Measurements from ENCODE around the gene REM2. TPM values are rescaled to one million over a fixed set of nuclear protein-coding genes. Genes with fewer than 3 reads are reported as not detected.

Gene REM2
- total RNA-seq, 2 experiments from 2014 or later, result 1.5 to 5.7 TPM

GRCh38 chr14:22918804-22919600 is 36.0 kb downstream of the REM2 start, which contains the start of gene RBM23:
RBM23 (minus strand) TSS chr14:22919149.
- Histone ChIP-seq H3K4me1 (ENCODE audit: insufficient read depth, low read length, poor library complexity, severe bottlenecking) (peaks cover 36% of the 10 kb centered on the region), H4K20me1 (ENCODE audit: insufficient read depth, low read length) (no peaks in the 10 kb centered on the region), H3K9me3 (ENCODE audit: low read length) (no peaks in the 10 kb centered on the region), H3K36me3 (ENCODE audit: insufficient read depth, low read length) (peaks cover 75% of the 10 kb centered on the region), H2AFZ (ENCODE audit: low read length) (peak within 1 kb of the TSS; percentile 74), H3K27ac (ENCODE audit: low read depth, low read length, poor library complexity, severe bottlenecking) (peak within 1 kb of the TSS; percentile 78), H3K4me3 (ENCODE audit: low read depth, low read length, poor library complexity, severe bottlenecking) (peak within 1 kb of the TSS; percentile 82), H3K79me2 (ENCODE audit: insufficient read depth, low read depth, low read length) (peaks cover 44% of the 10 kb centered on the region), H3K9me2 (ENCODE audit: insufficient read depth, low read length) (no peaks in the 10 kb centered on the region), H3K4me2 (ENCODE audit: low read length) (peak within 1 kb of the TSS; percentile 95)
- ChIA-PET POLR2A (interaction anchor here (0.5 to 6.3 kb wide), 16 partner anchors 9 to 153 kb away, joined by 3 to 61 read pairs (median 4); partner anchors contain the start of genes HAUS4, LRP10, OXA1L and PRMT5), CTCF (ENCODE audit: unreplicated experiment) (interaction anchor here (0.7 kb wide), 1 partner anchor 89 kb away, joined by 3 read pairs; no protein-coding TSS in a partner anchor)
- BruUV-seq (replicated peaks), result no TSS peak
- DNase-seq (ENCODE audit: low spot score), result peak; percentile 100
- intact Hi-C loops (cut with micrococcal nuclease; ENCODE audit: unreplicated experiment), result loop anchor here (5.0 kb wide), 1 partner anchor 47 kb away; the partner anchor contains the start of gene LRP10
- TF ChIP-seq, protein P1, sequence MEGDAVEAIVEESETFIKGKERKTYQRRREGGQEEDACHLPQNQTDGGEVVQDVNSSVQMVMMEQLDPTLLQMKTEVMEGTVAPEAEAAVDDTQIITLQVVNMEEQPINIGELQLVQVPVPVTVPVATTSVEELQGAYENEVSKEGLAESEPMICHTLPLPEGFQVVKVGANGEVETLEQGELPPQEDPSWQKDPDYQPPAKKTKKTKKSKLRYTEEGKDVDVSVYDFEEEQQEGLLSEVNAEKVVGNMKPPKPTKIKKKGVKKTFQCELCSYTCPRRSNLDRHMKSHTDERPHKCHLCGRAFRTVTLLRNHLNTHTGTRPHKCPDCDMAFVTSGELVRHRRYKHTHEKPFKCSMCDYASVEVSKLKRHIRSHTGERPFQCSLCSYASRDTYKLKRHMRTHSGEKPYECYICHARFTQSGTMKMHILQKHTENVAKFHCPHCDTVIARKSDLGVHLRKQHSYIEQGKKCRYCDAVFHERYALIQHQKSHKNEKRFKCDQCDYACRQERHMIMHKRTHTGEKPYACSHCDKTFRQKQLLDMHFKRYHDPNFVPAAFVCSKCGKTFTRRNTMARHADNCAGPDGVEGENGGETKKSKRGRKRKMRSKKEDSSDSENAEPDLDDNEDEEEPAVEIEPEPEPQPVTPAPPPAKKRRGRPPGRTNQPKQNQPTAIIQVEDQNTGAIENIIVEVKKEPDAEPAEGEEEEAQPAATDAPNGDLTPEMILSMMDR (conservative IDR thresholded peaks at IDR 0.05; ENCODE audit: low read length), result no peak
- TF ChIP-seq EZH2phosphoT487 (IDR thresholded peaks at IDR 0.05; ENCODE audit: borderline replicate concordance, low read depth, low read length), result no peak

DNA sequence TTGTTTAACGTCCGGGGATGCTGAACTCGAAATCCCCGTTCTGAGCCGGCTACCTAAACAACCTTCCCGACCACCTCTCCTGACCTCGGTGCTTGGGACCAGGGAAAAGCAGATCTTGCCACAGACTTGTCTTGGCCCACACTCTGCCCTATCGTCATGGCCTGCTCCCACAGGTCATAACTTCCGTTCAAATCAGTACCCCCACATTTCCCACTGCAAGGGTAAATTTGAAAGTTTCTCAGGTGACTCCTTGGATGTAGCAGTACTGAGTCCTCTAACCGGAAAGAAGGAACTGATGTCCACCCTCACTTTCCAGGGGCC is 36.5 kb downstream of the REM2 start:
- no peaks in the 10 kb centered on the region for H3K9me3 ChIP-seq (ENCODE audit: low read length)
- H3K27ac ChIP-seq (ENCODE audit: low read depth, low read length, poor library complexity, severe bottlenecking), result peak overlapping the region; percentile 78
- H3K4me1 ChIP-seq (ENCODE audit: insufficient read depth, low read length, poor library complexity, severe bottlenecking), result peaks cover 36% of the 10 kb centered on the region
- H4K20me1 ChIP-seq (ENCODE audit: insufficient read depth, low read length), result no peaks in the 10 kb centered on the region
- peak overlapping the region; percentile 82 for H3K4me2 ChIP-seq (ENCODE audit: low read length)
- CTCF ChIA-PET (ENCODE audit: unreplicated experiment), result interaction anchor here (0.7 kb wide), 1 partner anchor 88 kb away, joined by 3 read pairs; no protein-coding TSS in a partner anchor
- H3K9me2 ChIP-seq (ENCODE audit: insufficient read depth, low read length), result no peaks in the 10 kb centered on the region
- H3K4me3 ChIP-seq (ENCODE audit: low read depth, low read length, poor library complexity, severe bottlenecking), result peak overlapping the region; percentile 62
- TF ChIP-seq EZH2phosphoT487 (IDR thresholded peaks at IDR 0.05; ENCODE audit: borderline replicate concordance, low read depth, low read length), result no peak
- TF ChIP-seq, protein P1 (conservative IDR thresholded peaks at IDR 0.05; ENCODE audit: low read length), result no peak
- DNase-seq (ENCODE audit: low spot score), result no peak
- intact Hi-C loops (cut with micrococcal nuclease; ENCODE audit: unreplicated experiment), result loop anchor here (5.0 kb wide), 1 partner anchor 47 kb away; the partner anchor contains the start of gene LRP10
- peaks cover 40% of the 10 kb centered on the region for H3K79me2 ChIP-seq (ENCODE audit: insufficient read depth, low read depth, low read length)
- H2AFZ ChIP-seq (ENCODE audit: low read length), result no peak overlapping the region
- peaks cover 76% of the 10 kb centered on the region for H3K36me3 ChIP-seq (ENCODE audit: insufficient read depth, low read length)
- POLR2A ChIA-PET, result interaction anchor here (0.6 to 6.3 kb wide), 6 partner anchors 9 to 88 kb away, joined by 3 to 61 read pairs (median 4); partner anchors contain the start of gene PRMT5
- TSS peak; percentile 87 for BruUV-seq (replicated peaks)

All from OCI-LY7 (cell line).